ENCODE measurements around the gene GBE1.

The GBE1 gene

GRCh38 chr3:81788044-81788443 lies 26.6 kb upstream of the GBE1 start:
- Histone ChIP-seq H3K27ac (replicated peaks) (no peak overlapping the region), H3K4me3 (replicated peaks; ENCODE audit: insufficient read depth, low read length) (no peak overlapping the region), H3K27me3 (ENCODE audit: insufficient read depth, poor library complexity, severe bottlenecking) (no peaks in the 10 kb centered on the region)
- DNase-seq (ENCODE audit: low read depth in 1 of 2, low spot score in 1 of 2) = no peak
- TF ChIP-seq GABPA (IDR thresholded peaks at IDR 0.05; ENCODE audit: low read depth) (no peak), POLR2AphosphoS5 (IDR thresholded peaks at IDR 0.05; ENCODE audit: low read depth) (no peak), CTCF (IDR thresholded peaks at IDR 0.05; ENCODE audit: insufficient read depth, low read length) (no peak), SPI1 (IDR thresholded peaks at IDR 0.05; ENCODE audit: borderline replicate concordance, low read depth) (no peak), REST (IDR thresholded peaks at IDR 0.05; ENCODE audit: insufficient replicate concordance, low read depth) (no peak)

GRCh38 chr3:81782585-81782984 lies 21.1 kb upstream of the GBE1 start:
- no peak for TF ChIP-seq CTCF (IDR thresholded peaks at IDR 0.05; ENCODE audit: insufficient read depth, low read length)
- TF ChIP-seq REST (IDR thresholded peaks at IDR 0.05; ENCODE audit: insufficient replicate concordance, low read depth) = no peak
- TF ChIP-seq SPI1 (IDR thresholded peaks at IDR 0.05; ENCODE audit: borderline replicate concordance, low read depth) = peak; percentile 65; the same call in 1 of the 2 replicates
- TF ChIP-seq GABPA (IDR thresholded peaks at IDR 0.05; ENCODE audit: low read depth) = no peak
- no peak for TF ChIP-seq POLR2AphosphoS5 (IDR thresholded peaks at IDR 0.05; ENCODE audit: low read depth)
- Histone ChIP-seq H3K27me3 (ENCODE audit: insufficient read depth, poor library complexity, severe bottlenecking) (no peaks in the 10 kb centered on the region), H3K4me3 (replicated peaks; ENCODE audit: insufficient read depth, low read length) (no peak overlapping the region), H3K27ac (replicated peaks) (no peak overlapping the region)
- peak in 1 of 2 experiments; percentile 9 for DNase-seq (ENCODE audit: low read depth in 1 of 2, low spot score in 1 of 2)

- no peak for DNase-seq (ENCODE audit: low read depth in 1 of 2, low spot score in 1 of 2)
- H3K27ac ChIP-seq (replicated peaks) = no peak overlapping the region
- no peak for TF ChIP-seq GABPA (IDR thresholded peaks at IDR 0.05; ENCODE audit: low read depth)
- no peak for TF ChIP-seq SPI1 (IDR thresholded peaks at IDR 0.05; ENCODE audit: borderline replicate concordance, low read depth)
- TF ChIP-seq POLR2AphosphoS5 (IDR thresholded peaks at IDR 0.05; ENCODE audit: low read depth) = no peak
- TF ChIP-seq CTCF (IDR thresholded peaks at IDR 0.05; ENCODE audit: insufficient read depth, low read length) = no peak
- no peak for TF ChIP-seq REST (IDR thresholded peaks at IDR 0.05; ENCODE audit: insufficient replicate concordance, low read depth)
- H3K4me3 ChIP-seq (replicated peaks; ENCODE audit: insufficient read depth, low read length) = no peak overlapping the region
- no peaks in the 10 kb centered on the region for H3K27me3 ChIP-seq (ENCODE audit: insufficient read depth, poor library complexity, severe bottlenecking)
Observed at GRCh38 chr3:81778678-81779182, 17.3 kb upstream of the GBE1 start.
